Measurements from ENCODE around the gene GALNT11.
"Not testable (repeated sequence)": the region's sequence is repeated elsewhere in the genome, so short reads cannot be mapped to it uniquely, and the experiment has no call there.

- not testable (repeated sequence) for TF ChIP-seq CTCF (IDR thresholded peaks at IDR 0.05; ENCODE audit: low read length); EZH2 (IDR thresholded peaks at IDR 0.05; ENCODE audit: borderline replicate concordance, low read length)
These were observed 17.6 kb downstream of the GALNT11 start for GRCh38 chr7:152043086-152043485.

Measured in OCI-LY1 (cell line).